Central memory CD8-positive, alpha-beta T cell (primary cell): ENCODE data around the gene MORF4L1.
"Not testable (repeated sequence)": the region's sequence is repeated elsewhere in the genome, so short reads cannot be mapped to it uniquely, and the experiment has no call there.

Experiments
- ATAC-seq: fragments of 150-1000 bp; cut with Tn5 transposase; replicated peaks from 2 replicates; pipeline ENCODE4 v1.10.0; 2022; ENCODE audit warnings: mild to moderate bottlenecking, moderate FRiP score, moderate number of reproducible peaks; ENCODE audit not compliant: poor library complexity, severe bottlenecking; ENCODE audit errors: extremely low read depth
- DNase-seq, 2 donors: peaks; one replicate each; pipeline ENCODE4 v3.0.0; 2021; ENCODE audit warnings: low spot score in 2 of 2
- H3K27ac Mint-ChIP-seq: one replicate; pipeline ENCODE4 v1.8.0; 2022; ENCODE audit warnings: low read depth, mild to moderate bottlenecking, moderate library complexity, mixed read lengths
- H3K27me3 Mint-ChIP-seq: one replicate; pipeline ENCODE4 v1.8.0; 2022; ENCODE audit warnings: mixed read lengths
- H3K36me3 Mint-ChIP-seq: one replicate; pipeline ENCODE4 v1.8.0; 2022; ENCODE audit warnings: mild to moderate bottlenecking, moderate library complexity, mixed read lengths; ENCODE audit not compliant: insufficient read depth
- H3K4me1 Mint-ChIP-seq: one replicate; pipeline ENCODE4 v1.8.0; 2022; ENCODE audit warnings: mixed read lengths
- H3K4me3 Mint-ChIP-seq: one replicate; pipeline ENCODE4 v1.8.0; 2022; ENCODE audit warnings: mild to moderate bottlenecking, moderate library complexity, mixed read lengths
- H3K9me3 Mint-ChIP-seq: one replicate; pipeline ENCODE4 v1.8.0; 2022; ENCODE audit warnings: mixed read lengths

Gene MORF4L1

DNA sequence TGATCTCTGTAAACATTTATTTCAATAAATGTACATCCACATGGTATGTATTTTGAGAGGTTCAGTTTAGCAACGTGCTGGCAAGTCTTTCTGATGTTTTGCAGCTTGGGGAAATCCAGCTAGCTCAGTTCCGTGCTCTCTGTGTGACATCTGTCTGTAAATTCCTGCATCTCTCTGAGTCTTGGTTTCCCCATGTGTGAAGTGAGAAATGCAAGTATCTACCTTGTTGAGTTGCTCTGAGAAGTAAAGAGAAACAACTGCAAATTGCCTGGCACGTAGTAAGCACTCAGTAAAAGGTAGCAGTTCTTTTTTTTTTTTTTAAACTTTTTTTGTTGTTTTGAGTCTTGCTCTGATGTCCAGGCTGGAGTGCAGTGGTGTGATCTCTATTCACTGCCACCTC, 30.2 kb upstream of the MORF4L1 start:
- ATAC-seq = no peak
- no peaks in the 10 kb centered on the region for H3K4me1 Mint-ChIP-seq
- no peak overlapping the region for H3K4me3 Mint-ChIP-seq

GRCh38 chr15:78846906-78847305, 25.8 kb upstream of the MORF4L1 start:
- H3K4me1 Mint-ChIP-seq, H3K27me3 Mint-ChIP-seq, ATAC-seq, H3K9me3 Mint-ChIP-seq, H3K36me3 Mint-ChIP-seq, H3K4me3 Mint-ChIP-seq, H3K27ac Mint-ChIP-seq, DNase-seq: not testable (repeated sequence)

More for the DNA sequence above, 30.2 kb upstream of the MORF4L1 start:
- Mint-ChIP-seq H3K36me3 (peaks cover 5% of the 10 kb centered on the region), H3K27me3 (no peaks in the 10 kb centered on the region), H3K9me3 (no peaks in the 10 kb centered on the region), H3K27ac (no peak overlapping the region)
- no peak for DNase-seq

DNA sequence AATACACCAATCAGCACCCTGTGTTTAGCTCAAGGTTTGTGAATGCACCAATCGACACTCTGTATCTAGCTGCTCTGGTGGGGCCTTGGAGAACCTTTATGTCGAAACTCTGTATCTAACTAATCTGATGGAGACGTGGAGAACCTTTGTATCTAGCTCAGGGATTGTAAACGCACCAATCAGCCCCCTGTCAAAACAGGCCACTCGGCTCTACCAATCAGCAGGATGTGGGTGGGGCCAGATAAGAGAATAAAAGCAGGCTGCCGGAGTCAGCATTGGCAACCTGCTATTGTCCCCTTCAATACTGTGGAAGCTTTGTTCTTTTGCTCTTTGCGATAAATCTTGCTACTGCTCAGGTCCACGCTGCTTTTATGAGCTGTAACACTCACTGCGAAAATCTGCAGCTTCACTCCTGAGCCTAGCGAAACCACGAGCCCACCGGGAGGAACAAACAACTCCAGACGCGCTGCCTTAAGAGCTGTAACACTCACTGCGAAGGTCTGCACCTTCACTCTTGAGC, 25.2 kb upstream of the MORF4L1 start:
- not testable (repeated sequence) for H3K27me3 Mint-ChIP-seq, H3K4me3 Mint-ChIP-seq, H3K36me3 Mint-ChIP-seq, H3K27ac Mint-ChIP-seq, DNase-seq, H3K4me1 Mint-ChIP-seq, ATAC-seq, H3K9me3 Mint-ChIP-seq

DNA sequence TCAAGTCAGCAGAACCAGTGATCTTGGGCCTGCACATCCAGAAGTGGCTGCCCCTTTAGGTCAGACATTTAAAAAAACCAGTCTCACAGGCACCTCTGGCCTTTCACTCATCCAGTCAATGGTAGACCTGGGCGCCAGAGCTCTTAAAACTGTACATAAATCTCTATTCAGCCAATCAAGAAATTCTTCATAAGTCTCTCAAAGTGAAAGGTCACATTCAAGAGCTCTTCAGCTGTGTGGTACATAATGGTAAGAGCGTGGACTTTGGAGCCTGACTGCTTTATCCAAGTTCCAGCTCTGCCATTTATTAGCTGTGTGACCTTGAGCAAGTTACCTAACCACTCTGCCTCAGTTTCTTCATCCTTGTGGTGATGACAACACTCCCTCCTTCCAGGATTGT, 22.3 kb upstream of the MORF4L1 start:
- DNase-seq = no peak
- Mint-ChIP-seq H3K4me3 (no peak overlapping the region), H3K9me3 (no peaks in the 10 kb centered on the region), H3K27ac (no peak overlapping the region), H3K27me3 (peaks cover 18% of the 10 kb centered on the region), H3K4me1 (no peaks in the 10 kb centered on the region), H3K36me3 (peaks cover 5% of the 10 kb centered on the region)
- no peak for ATAC-seq

DNA sequence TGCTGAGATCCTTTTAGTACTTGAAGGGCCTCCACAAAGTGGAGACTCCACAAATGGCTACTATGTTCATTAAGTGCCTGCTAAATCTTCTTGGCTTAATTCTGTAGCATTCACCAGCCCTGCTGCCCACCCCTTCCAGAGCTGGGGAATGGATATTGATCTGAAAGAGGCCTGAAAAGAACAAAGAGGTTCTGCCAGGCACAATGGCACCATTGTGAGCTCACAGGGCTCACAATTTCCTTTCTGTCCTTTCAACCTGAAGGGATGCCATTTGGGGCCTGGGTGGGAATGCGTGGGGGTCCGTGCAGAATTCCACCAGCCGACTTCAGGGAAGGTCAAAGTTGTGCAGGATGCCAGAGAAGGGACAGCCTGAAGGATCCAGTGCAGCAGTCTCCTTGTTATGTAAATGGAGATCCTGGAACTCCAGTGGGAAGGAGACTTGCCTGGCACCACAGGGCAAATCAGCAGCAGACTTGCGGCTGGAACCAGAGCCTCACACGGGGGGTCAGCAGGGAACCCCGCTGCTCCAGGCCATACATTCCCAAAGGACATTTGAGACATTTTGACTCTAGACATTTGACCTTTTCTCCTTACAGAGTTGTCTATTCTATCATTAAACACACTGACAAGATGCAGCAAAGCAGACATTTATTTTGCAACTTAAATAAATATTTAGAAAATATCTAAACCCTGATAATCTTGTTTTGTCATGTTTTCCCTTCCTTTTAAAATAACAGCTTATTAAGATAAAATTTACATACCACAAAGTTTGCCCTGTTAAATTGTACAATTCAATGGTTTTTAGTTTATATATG, 21.5 kb upstream of the MORF4L1 start:
- ATAC-seq (no peak), DNase-seq (no peak)
- Mint-ChIP-seq H3K27ac (no peak overlapping the region), H3K4me1 (no peaks in the 10 kb centered on the region), H3K27me3 (peaks cover 18% of the 10 kb centered on the region), H3K4me3 (no peak overlapping the region), H3K9me3 (no peaks in the 10 kb centered on the region), H3K36me3 (peaks cover 3% of the 10 kb centered on the region)

DNA sequence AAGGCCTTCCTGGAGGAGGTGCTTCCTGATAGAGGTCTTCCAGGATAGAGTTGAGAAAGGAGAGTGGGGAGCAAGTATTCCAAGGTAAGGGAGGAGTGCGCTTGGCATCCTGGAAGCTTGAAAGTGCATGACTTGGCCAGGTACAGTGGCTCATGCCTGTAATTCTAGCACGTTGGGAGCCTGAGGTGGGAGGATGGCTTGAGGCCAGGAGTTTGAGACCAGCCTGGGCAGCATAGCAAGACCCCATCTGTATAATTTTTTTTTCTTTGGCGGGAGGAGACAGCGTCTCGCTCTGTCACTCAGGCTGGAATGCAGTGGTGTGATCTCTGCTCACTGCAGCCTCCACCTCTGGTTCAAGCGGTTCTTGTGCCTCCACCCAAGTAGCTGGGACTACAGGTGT, 19.2 kb upstream of the MORF4L1 start:
- no peak for DNase-seq
- H3K27ac Mint-ChIP-seq = no peak overlapping the region
- peaks cover 3% of the 10 kb centered on the region for H3K36me3 Mint-ChIP-seq
- H3K4me1 Mint-ChIP-seq = no peaks in the 10 kb centered on the region
- H3K9me3 Mint-ChIP-seq = no peaks in the 10 kb centered on the region
- no peak for ATAC-seq
- H3K27me3 Mint-ChIP-seq = peaks cover 18% of the 10 kb centered on the region
- H3K4me3 Mint-ChIP-seq = no peak overlapping the region

DNA sequence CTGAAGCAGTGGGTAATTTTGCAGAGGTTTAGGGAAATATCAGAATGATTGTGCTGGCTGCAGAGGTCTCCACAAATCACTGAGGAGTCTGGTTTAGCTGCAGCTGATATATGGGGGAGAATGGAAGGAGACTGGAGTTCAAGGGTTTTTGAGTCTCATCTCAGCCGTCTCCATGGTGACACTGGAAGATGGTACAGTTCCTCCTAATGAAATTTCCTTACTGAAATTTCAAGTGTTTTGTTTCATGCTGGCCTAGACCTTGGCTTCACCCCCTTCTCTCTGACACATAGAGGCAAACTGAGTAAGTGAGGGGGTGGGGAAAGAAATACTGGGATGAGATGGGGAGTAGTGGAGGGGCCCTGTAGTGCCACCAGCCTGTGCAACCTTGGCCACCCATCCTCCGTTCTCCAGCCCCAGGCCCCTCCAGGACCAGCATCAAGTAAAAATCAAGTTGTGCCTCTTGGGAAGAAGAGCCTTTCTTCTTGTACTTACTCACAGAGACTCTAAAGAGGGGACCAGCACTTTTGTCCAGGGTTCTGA, 17.8 kb upstream of the MORF4L1 start:
- Mint-ChIP-seq H3K9me3 (no peaks in the 10 kb centered on the region), H3K27me3 (peaks cover 18% of the 10 kb centered on the region), H3K4me3 (no peak overlapping the region), H3K27ac (no peak overlapping the region), H3K4me1 (peaks cover 1% of the 10 kb centered on the region), H3K36me3 (peaks cover 2% of the 10 kb centered on the region)
- DNase-seq (no peak), ATAC-seq (no peak)

- no peaks in the 10 kb centered on the region for H3K9me3 Mint-ChIP-seq
- H3K27ac Mint-ChIP-seq = no peak overlapping the region
- H3K36me3 Mint-ChIP-seq = peaks cover 11% of the 10 kb centered on the region
- peaks cover 9% of the 10 kb centered on the region for H3K4me1 Mint-ChIP-seq
- ATAC-seq (no peak), DNase-seq (no peak)
- H3K4me3 Mint-ChIP-seq = no peak overlapping the region
- H3K27me3 Mint-ChIP-seq = peaks cover 18% of the 10 kb centered on the region
Observed at GRCh38 chr15:78855746-78856145, 16.9 kb upstream of the MORF4L1 start.

GRCh38 chr15:78859971-78860719, 12.5 kb upstream of the MORF4L1 start:
- peaks cover 9% of the 10 kb centered on the region for H3K4me1 Mint-ChIP-seq
- H3K36me3 Mint-ChIP-seq = peaks cover 16% of the 10 kb centered on the region
- no peaks in the 10 kb centered on the region for H3K27me3 Mint-ChIP-seq
- no peaks in the 10 kb centered on the region for H3K9me3 Mint-ChIP-seq
- peak; percentile 55 to 67 for DNase-seq
- H3K4me3 Mint-ChIP-seq = peak overlapping the region; percentile 78
- peak overlapping the region; percentile 95 for H3K27ac Mint-ChIP-seq
- ATAC-seq = peak; percentile 78

DNA sequence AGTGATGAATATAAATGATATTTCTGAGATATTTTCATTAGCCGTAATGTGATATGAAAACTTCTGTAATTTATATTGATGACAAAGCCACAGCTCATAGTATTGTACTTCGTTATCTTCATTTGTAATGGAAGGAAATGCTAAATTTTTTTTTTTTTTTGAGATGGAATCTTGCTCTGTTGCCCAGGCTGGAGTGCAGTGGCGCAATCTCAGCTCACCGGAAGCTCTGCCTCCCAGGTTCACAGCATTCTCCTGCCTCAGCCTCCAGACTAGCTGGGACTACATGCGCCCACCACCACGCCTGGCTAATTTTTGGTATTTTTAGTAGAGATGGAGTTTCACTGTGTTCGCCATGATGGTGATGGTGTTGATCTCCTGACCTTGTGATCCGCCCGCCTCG, 7.1 kb upstream of the MORF4L1 start:
- ATAC-seq, H3K9me3 Mint-ChIP-seq, H3K4me1 Mint-ChIP-seq: not testable (repeated sequence)

DNA sequence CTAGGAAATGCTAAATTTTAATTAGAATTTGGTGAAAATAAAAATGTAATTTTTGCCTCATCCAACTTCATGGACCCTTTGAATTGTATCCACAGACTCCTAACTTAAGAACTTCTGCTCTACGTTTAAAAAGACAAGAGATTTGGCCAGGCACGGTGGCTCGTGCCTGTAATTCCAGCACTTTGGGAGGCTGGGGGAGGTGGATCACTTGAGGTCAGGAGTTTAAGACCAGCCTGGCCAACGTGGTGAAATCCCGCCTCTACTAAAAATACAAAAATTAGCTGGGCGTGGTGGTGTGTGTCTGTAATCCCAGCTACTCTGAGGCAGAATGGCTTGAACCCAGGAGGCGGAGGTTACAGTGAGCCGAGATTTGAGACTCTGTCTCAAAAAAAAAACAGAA, 6.7 kb upstream of the MORF4L1 start:
- H3K36me3 Mint-ChIP-seq, H3K27ac Mint-ChIP-seq, H3K4me3 Mint-ChIP-seq, H3K27me3 Mint-ChIP-seq, DNase-seq, H3K4me1 Mint-ChIP-seq, ATAC-seq, H3K9me3 Mint-ChIP-seq: not testable (repeated sequence)

More for the DNA sequence above, 7.1 kb upstream of the MORF4L1 start:
- not testable (repeated sequence) for H3K27me3 Mint-ChIP-seq, DNase-seq, H3K4me3 Mint-ChIP-seq, H3K36me3 Mint-ChIP-seq, H3K27ac Mint-ChIP-seq

GRCh38 chr15:78866803-78867202, 5.9 kb upstream of the MORF4L1 start:
- ATAC-seq (no peak), DNase-seq (no peak)
- H3K4me1 Mint-ChIP-seq = no peaks in the 10 kb centered on the region
- no peak overlapping the region for H3K4me3 Mint-ChIP-seq
- H3K27ac Mint-ChIP-seq = no peak overlapping the region
- no peaks in the 10 kb centered on the region for H3K27me3 Mint-ChIP-seq
- no peaks in the 10 kb centered on the region for H3K9me3 Mint-ChIP-seq
- H3K36me3 Mint-ChIP-seq = peaks cover 2% of the 10 kb centered on the region
